Stimulated activated CD4-positive, alpha-beta T cell treated with anti-CD3 and anti-CD28 coated beads, Interleukin-2, amount 100 ng/mL, for 48 hours (primary cell): ENCODE results near the gene TRIB2.

Experiments
- DNase-seq, 2 donors: peaks; one replicate each; pipeline ENCODE4 v3.0.0-alpha.2; 2020

Gene TRIB2

GRCh38 chr2:12754643-12755042 is 37.9 kb downstream of the TRIB2 start:
- DNase-seq, result no peak

GRCh38 chr2:12755384-12755783 is 38.6 kb downstream of the TRIB2 start:
- DNase-seq, result no peak

DNA sequence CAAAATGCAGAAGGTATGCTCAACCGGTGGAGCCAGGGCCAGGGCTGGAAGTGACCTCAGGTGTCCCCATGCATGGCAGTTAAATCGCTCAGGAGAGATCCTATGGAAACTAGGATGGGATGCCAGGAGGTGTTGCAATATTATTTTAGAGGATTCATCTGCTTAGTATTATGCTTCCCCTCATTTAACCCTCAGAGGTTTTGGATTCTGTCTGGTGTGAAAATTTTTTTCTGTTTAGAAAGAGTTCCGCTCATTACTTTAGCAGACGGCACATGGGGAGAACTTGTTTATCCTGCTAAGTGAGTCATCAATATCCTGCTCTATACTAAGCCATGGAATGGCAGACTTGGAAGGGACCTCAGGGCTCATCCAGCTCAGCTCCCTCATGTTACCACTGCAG is 42.5 kb downstream of the TRIB2 start:
- DNase-seq, result no peak

GRCh38 chr2:12761104-12761503 is 44.4 kb downstream of the TRIB2 start:
- no peak for DNase-seq

DNA sequence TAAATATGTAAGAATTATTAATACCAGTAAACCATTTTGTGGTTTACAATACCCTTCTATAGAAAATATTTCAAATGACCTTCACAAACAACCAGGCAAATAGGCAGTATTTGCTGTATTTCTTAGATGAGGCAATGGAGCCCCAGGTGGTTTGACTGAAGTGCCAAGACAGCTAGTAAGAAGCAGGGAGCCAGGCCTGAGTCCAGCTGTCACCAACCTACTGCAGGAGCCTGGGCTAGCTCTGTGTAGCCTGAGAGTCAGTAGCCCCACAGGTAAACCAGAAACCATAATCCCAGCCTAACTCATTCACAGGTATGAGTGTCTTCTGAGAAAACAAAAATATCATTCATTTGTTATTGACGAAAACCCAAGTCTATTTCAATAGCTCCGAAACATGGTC is 45.6 kb downstream of the TRIB2 start:
- no peak for DNase-seq

DNA sequence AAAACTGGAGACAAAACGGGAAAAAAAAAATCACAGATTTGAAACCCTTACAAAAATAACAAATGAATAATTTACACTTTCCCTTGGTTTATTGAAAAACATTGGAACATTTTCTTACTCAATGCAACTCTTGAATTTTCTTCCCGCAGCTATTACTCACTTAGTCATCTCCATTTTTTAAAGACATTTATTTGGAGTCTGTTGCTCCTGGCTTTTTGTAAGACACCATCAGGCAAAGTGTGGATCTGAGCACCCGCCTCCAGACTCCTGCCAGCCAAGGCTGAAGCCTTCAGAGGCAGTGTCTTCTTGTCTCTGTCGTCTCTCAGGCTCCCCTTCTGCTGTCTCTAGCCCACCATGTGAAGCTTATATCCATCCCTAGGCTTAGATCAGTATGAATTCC is 46.2 kb downstream of the TRIB2 start:
- no peak for DNase-seq

DNA sequence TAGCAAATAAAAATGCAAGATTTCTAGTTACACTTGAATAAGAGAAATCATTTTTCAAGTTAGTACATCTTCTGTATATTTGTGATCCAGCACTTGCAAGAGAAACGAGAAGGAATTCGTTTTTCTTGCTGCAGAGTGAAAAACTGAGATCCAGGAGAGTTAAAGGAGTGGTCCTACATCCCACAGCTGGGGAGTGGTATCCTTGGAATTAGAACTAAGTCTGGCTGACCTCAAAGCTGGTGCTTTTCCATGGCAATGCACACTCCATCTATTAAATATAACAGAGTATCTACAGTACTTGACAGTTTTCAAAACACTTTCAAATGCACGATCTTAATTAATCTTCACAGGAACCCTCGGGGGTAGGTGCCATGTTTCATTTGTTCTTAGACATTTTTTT is 46.8 kb downstream of the TRIB2 start:
- no peak for DNase-seq

GRCh38 chr2:12764075-12764730 is 47.5 kb downstream of the TRIB2 start:
- no peak for DNase-seq

GRCh38 chr2:12764849-12765605 is 48.3 kb downstream of the TRIB2 start:
- no peak for DNase-seq

DNA sequence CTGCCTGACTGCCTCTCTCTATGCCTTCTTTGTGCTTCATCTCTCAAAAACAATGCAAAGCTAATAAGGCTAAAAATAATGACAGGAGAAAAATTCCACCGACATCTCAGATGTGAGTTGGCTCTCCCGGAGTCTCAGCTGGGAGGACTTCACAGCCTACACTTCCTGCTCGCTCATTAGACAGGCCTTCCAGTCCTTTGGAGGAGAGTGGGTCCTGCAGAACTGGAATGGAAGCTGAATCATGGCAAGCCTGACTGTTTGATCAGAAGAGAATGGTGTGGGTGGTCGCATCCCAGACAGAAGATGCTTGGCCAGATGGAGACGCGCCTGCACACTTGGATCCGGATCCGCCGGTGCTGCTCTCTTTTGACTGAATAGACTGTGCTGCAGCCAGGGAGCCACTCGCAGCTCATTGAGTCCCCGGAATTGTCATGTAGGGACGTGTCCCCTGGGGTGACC is 49.7 kb downstream of the TRIB2 start:
- no peak for DNase-seq

DNA sequence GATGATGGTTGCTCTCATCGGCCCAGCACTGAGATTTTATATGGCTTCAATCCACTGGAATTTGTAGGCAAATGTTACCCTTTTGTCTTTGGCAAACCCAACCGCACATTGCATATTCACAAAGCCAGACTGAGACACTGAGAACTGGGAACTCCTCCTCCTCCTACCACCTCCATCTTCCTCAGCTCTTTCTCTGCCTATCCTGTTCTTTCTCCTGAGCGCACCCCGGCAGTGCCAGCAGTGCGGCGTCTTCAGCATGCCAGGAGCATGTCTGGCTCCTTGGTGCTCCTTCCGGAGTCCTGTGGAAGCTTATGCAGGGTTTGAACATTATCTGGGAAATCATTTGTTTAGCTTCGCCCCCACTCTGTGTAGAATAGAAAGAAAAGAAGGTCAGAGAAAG is 50.8 kb downstream of the TRIB2 start:
- no peak for DNase-seq

DNA sequence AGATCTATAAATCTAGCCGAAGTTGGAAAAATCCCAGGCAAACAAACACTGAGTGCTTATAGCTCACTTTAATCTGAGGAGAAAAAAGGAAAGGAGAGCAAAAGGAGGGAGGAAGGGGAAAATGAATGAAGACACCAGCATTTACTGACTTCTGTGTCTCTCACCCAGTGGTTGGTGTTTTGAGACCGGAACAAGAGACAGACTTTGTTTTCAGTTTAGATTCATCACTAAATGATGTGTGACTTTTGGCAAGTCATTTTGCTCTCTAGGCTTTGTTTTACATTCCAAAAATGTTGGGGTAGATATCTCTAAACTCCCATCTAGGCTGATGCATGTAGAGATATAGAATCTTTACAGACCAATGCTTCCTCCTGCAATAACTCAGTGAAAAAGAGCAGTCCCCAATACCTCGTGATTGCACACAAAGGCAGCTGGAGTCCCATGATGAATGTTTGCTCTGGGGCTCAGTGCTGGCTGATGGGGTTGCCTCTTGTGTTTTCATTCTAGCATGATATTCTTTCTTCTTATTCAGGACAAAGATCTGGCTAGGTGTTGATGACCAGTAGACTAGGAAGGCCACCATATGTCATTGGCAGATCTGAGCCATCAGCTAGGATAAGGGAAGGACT is 51.4 kb downstream of the TRIB2 start:
- no peak for DNase-seq

- DNase-seq, result no peak
Measured at GRCh38 chr2:12769492-12770105, 52.9 kb downstream of the TRIB2 start.

- DNase-seq, result no peak
Measured at GRCh38 chr2:12770300-12770968, 53.7 kb downstream of the TRIB2 start.

- DNase-seq, result no peak
Measured at GRCh38 chr2:12771154-12771553, 54.4 kb downstream of the TRIB2 start.

DNA sequence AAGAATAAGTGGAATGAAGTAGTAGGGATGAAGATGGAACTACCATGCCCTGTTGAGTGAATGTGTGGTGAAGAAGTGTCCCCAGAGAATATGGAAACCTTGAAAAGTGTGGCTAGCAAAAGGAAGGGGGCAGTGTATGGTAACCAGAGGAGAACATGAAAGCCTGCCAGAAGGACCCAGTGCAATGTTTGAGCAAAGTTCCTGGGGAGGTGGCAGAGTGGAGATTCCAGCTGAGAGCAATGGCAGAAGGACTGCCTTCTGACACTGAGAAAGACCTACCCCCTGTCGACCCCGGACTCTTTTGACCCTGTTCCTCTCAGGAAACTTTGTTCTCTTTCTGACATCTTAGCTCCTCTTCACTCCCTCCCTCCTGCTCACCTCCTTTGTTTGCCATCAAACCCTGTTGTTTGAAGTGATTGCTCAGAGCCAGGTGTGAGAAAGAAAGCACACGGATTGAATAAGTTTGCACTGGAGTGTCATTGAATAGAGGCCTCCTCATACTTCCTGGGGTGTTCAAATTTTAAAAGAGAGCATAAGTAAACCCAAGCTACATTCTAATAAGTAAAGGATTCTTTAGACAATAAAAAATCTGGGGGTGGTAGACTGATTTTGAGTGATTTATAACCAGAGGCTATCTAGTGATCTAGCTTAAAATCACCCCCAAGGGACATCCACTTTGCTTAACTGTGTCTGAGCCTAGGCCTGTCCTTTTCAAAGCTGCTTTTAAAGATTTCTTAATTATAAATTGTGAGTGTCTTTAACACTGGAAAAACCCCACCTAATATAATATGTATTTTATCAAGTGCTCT is 57.1 kb downstream of the TRIB2 start:
- no peak for DNase-seq

- no peak for DNase-seq
Measured at GRCh38 chr2:12774395-12774727, 57.6 kb downstream of the TRIB2 start.

GRCh38 chr2:12776521-12776961 is 59.8 kb downstream of the TRIB2 start:
- DNase-seq, result no peak

DNA sequence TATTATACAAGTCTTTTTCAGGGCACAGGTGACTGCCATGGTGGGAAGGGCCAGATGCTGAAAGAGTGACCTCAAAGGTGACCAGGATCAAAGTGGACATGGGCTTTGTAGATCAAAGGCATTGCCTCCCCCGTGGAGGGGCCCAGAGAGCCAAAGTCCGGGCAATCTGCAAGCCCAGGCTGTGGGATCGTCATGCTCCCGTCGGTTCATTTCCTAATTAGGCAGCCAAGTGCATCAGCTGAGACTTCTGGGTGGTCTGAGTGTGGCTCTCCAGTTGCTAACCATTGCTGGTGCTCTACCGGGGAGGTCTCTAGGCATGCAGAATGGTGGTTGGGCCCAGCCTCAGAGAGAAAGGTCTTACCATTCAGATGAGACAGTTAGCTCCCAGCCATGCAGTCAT is 61.6 kb downstream of the TRIB2 start:
- DNase-seq, result no peak

- DNase-seq, result no peak
Measured at GRCh38 chr2:12778811-12779579, 62.3 kb downstream of the TRIB2 start.

GRCh38 chr2:12781329-12781728 is 64.6 kb downstream of the TRIB2 start:
- no peak for DNase-seq
